ENCODE results near the gene FRK. TPM values are rescaled to one million over a fixed set of nuclear protein-coding genes. Genes with fewer than 3 reads are reported as not detected.

Gene FRK
- total RNA-seq, 4 donors from 2014 or later, result 7.4 to 54.3 (median 31.2) TPM

- no peak for DNase-seq
- TF ChIP-seq CTCF (IDR thresholded peaks at IDR 0.05) (no peak), POLR2A (IDR thresholded peaks at IDR 0.05) (no peak)
- Histone ChIP-seq H3K36me3 (no peaks in the 10 kb centered on the region), H3K9me3 (no peaks in the 10 kb centered on the region), H3K27ac (no peak overlapping the region), H3K4me3 (no peak overlapping the region), H3K27me3 (no peaks in the 10 kb centered on the region), H3K4me1 (peaks cover 0 to under 1% (median 0%) of the 10 kb centered on the region in 4 donors)
Observed at GRCh38 chr6:116022841-116023445, 37.7 kb downstream of the FRK start.

- no peak for TF ChIP-seq CTCF (IDR thresholded peaks at IDR 0.05)
- no peak for TF ChIP-seq POLR2A (IDR thresholded peaks at IDR 0.05)
- DNase-seq, result no peak
Observed at GRCh38 chr6:116020738-116021137, 40.0 kb downstream of the FRK start.

GRCh38 chr6:116019428-116019827, 41.3 kb downstream of the FRK start:
- H3K36me3 ChIP-seq, result no peaks in the 10 kb centered on the region
- no peak for DNase-seq
- TF ChIP-seq POLR2A (IDR thresholded peaks at IDR 0.05), result no peak
- TF ChIP-seq CTCF (IDR thresholded peaks at IDR 0.05), result no peak
- H3K27ac ChIP-seq, result no peak overlapping the region
- no peaks in the 10 kb centered on the region for H3K27me3 ChIP-seq
- H3K4me1 ChIP-seq, result peaks cover 0 to 21% (median 0%) of the 10 kb centered on the region in 4 donors
- no peaks in the 10 kb centered on the region for H3K9me3 ChIP-seq
- H3K4me3 ChIP-seq, result no peak overlapping the region

More at GRCh38 chr6:116020738-116021137, 40.0 kb downstream of the FRK start:
- H3K27ac ChIP-seq, result no peak overlapping the region
- no peaks in the 10 kb centered on the region for H3K9me3 ChIP-seq
- peaks cover 0 to 20% (median 0%) of the 10 kb centered on the region in 4 donors for H3K4me1 ChIP-seq
- no peaks in the 10 kb centered on the region for H3K36me3 ChIP-seq
- no peak overlapping the region for H3K4me3 ChIP-seq
- no peaks in the 10 kb centered on the region for H3K27me3 ChIP-seq

GRCh38 chr6:116018976-116019375, 41.7 kb downstream of the FRK start:
- Histone ChIP-seq H3K36me3 (no peaks in the 10 kb centered on the region), H3K4me3 (no peak overlapping the region), H3K27me3 (no peaks in the 10 kb centered on the region), H3K4me1 (peaks cover 0 to 22% (median 0%) of the 10 kb centered on the region in 4 donors), H3K27ac (no peak overlapping the region), H3K9me3 (no peaks in the 10 kb centered on the region)
- TF ChIP-seq POLR2A (IDR thresholded peaks at IDR 0.05) (no peak), CTCF (IDR thresholded peaks at IDR 0.05) (no peak)
- no peak for DNase-seq

- DNase-seq, result no peak
- Histone ChIP-seq H3K36me3 (no peaks in the 10 kb centered on the region), H3K9me3 (no peaks in the 10 kb centered on the region), H3K27me3 (no peaks in the 10 kb centered on the region), H3K4me3 (no peak overlapping the region), H3K27ac (peak overlapping the region in 2 of 4 donors; percentile 16 to 53), H3K4me1 (peaks cover 0 to 34% (median 0%) of the 10 kb centered on the region in 4 donors)
- TF ChIP-seq POLR2A (IDR thresholded peaks at IDR 0.05) (no peak), CTCF (IDR thresholded peaks at IDR 0.05) (no peak)
Observed at GRCh38 chr6:116017546-116018295, 43.0 kb downstream of the FRK start.

Measured in Peyer's patch (tissue), 4 donors.